Nephron (organoid): Measurements from ENCODE around the gene SEC24D.
A peak's percentile ranks its signal among the peaks of the same experiment; 100 is the strongest.

Experiments
- H3K27ac Mint-ChIP-seq, 3 experiments: 2 replicates each; pipeline ENCODE4 v1.8.0; 2020; ENCODE audit warnings: mixed read lengths in 3 of 3, mild to moderate bottlenecking in 2 of 3, moderate library complexity in 1 of 3
- H3K27me3 Mint-ChIP-seq: 2 replicates; pipeline ENCODE4 v1.8.0; 2021; ENCODE audit warnings: low read depth, mild to moderate bottlenecking, moderate library complexity, mixed read lengths
- H3K36me3 Mint-ChIP-seq: 2 replicates; pipeline ENCODE4 v1.8.0; 2020; ENCODE audit warnings: low read depth, mixed read lengths
- H3K4me1 Mint-ChIP-seq: 2 replicates; pipeline ENCODE4 v1.8.0; 2020; ENCODE audit warnings: mixed read lengths
- H3K4me3 Mint-ChIP-seq, 3 experiments: 2 replicates each; pipeline ENCODE4 v1.8.0; 2020; ENCODE audit warnings: mild to moderate bottlenecking in 3 of 3, mixed read lengths in 3 of 3, moderate library complexity in 2 of 3
- H3K9me3 Mint-ChIP-seq: 2 replicates; pipeline ENCODE4 v1.8.0; 2020; ENCODE audit warnings: mixed read lengths
- TF ChIP-seq, protein P1 (sequence below), 3 experiments: fragments of 200-600 bp; sonication (generic); IDR thresholded peaks; one replicate each; pipeline ENCODE4 v1.5.0; 2021; ENCODE audit warnings: antibody characterized with exemption in 3 of 3; ENCODE audit not compliant: unreplicated experiment in 3 of 3

The SEC24D gene

GRCh38 chr4:118751629-118752323 lies 84.2 kb downstream of the SEC24D start:
- peak overlapping the region in 2 of 3 experiments; percentile 51 to 97 for H3K27ac Mint-ChIP-seq
- H3K4me1 Mint-ChIP-seq: peaks cover 68% of the 10 kb centered on the region
- no peaks in the 10 kb centered on the region for H3K27me3 Mint-ChIP-seq
- H3K9me3 Mint-ChIP-seq: no peaks in the 10 kb centered on the region
- TF ChIP-seq, protein P1, sequence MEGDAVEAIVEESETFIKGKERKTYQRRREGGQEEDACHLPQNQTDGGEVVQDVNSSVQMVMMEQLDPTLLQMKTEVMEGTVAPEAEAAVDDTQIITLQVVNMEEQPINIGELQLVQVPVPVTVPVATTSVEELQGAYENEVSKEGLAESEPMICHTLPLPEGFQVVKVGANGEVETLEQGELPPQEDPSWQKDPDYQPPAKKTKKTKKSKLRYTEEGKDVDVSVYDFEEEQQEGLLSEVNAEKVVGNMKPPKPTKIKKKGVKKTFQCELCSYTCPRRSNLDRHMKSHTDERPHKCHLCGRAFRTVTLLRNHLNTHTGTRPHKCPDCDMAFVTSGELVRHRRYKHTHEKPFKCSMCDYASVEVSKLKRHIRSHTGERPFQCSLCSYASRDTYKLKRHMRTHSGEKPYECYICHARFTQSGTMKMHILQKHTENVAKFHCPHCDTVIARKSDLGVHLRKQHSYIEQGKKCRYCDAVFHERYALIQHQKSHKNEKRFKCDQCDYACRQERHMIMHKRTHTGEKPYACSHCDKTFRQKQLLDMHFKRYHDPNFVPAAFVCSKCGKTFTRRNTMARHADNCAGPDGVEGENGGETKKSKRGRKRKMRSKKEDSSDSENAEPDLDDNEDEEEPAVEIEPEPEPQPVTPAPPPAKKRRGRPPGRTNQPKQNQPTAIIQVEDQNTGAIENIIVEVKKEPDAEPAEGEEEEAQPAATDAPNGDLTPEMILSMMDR (IDR thresholded peaks at IDR 0.05; ENCODE audit: unreplicated experiment in 3 of 3): no peak
- H3K4me3 Mint-ChIP-seq: no peak overlapping the region
- H3K36me3 Mint-ChIP-seq: peaks cover 23% of the 10 kb centered on the region

DNA sequence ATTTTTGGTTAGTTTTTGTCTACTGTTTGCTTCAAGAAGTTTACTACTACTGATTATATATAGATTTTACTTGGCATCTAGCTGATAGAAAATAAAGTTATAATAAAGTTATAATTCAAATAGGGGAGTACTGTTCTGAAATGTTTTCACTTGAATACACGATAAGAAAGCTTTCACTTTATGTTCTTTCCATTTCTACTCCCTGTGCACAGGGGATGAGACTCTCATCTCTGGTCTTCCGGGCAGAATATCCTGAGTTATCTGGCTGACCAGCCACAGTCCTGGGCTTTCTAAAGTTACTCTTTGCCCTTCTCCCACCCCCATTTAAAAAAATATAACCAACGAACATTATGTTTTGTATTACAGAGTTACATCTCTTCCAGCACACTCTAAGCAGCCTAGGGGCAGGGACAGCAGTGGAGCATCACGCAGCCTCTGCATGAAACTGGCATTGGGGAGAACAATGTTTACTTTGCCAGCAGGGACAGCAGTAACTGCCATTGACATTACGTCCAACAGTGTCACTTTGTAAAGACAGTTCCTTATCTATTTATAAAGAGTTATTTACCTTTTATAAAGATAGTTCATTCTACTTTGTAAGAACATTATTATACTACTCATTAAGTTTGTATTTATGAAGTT lies 86.5 kb downstream of the SEC24D start:
- peaks cover 69% of the 10 kb centered on the region for H3K4me1 Mint-ChIP-seq
- H3K4me3 Mint-ChIP-seq: peak overlapping the region in 1 of 3 experiments; percentile 33
- peaks cover 28% of the 10 kb centered on the region for H3K36me3 Mint-ChIP-seq
- H3K27ac Mint-ChIP-seq: peak overlapping the region in 2 of 3 experiments; percentile 87 to 93
- no peaks in the 10 kb centered on the region for H3K27me3 Mint-ChIP-seq
- no peaks in the 10 kb centered on the region for H3K9me3 Mint-ChIP-seq
- TF ChIP-seq, protein P1 (IDR thresholded peaks at IDR 0.05; ENCODE audit: unreplicated experiment in 3 of 3): no peak

- TF ChIP-seq, protein P1 (IDR thresholded peaks at IDR 0.05; ENCODE audit: unreplicated experiment in 3 of 3): no peak
- Mint-ChIP-seq H3K9me3 (no peaks in the 10 kb centered on the region), H3K4me1 (peaks cover 68% of the 10 kb centered on the region), H3K27ac (peak overlapping the region in 2 of 3 experiments; percentile 27 to 80), H3K36me3 (peaks cover 29% of the 10 kb centered on the region), H3K4me3 (no peak overlapping the region), H3K27me3 (no peaks in the 10 kb centered on the region)
Measured at GRCh38 chr4:118746251-118746919, 89.5 kb downstream of the SEC24D start.

DNA sequence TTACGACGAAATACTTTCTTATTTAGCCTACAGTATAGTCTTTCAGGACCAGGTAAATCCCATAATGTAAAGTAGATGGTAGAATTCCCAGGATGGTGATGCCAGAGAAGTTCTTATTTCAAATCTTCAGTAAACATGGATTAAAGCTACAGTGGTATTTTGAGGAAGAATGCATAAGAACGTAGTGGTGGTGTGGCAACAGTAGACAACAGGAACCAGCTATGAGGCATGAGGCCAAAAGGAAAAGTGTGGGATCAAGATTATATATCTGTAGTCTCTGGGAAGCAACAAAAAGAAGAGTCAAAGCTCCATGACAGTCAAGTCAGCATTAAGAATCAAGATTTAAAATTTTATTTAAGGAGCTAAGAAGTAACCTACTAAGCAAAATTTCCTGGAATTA lies 90.6 kb downstream of the SEC24D start:
- Mint-ChIP-seq H3K4me3 (no peak overlapping the region), H3K27ac (peak overlapping the region in 2 of 3 experiments; percentile 62 to 80), H3K36me3 (peaks cover 28% of the 10 kb centered on the region), H3K9me3 (no peaks in the 10 kb centered on the region), H3K4me1 (peaks cover 66% of the 10 kb centered on the region), H3K27me3 (no peaks in the 10 kb centered on the region)
- TF ChIP-seq, protein P1 (IDR thresholded peaks at IDR 0.05; ENCODE audit: unreplicated experiment in 3 of 3): no peak

GRCh38 chr4:118743867-118744266 lies 92.1 kb downstream of the SEC24D start:
- Mint-ChIP-seq H3K4me3 (no peak overlapping the region), H3K27me3 (no peaks in the 10 kb centered on the region), H3K4me1 (peaks cover 56% of the 10 kb centered on the region), H3K36me3 (peaks cover 33% of the 10 kb centered on the region), H3K27ac (peak overlapping the region in 1 of 3 experiments; percentile 80), H3K9me3 (no peaks in the 10 kb centered on the region)
- TF ChIP-seq, protein P1 (IDR thresholded peaks at IDR 0.05; ENCODE audit: unreplicated experiment in 3 of 3): no peak
